HEK293 (cell line): ENCODE results near the gene FNDC3A.

Experiments used
- ZBTB11 ChIP-seq: fragments of 450-650 bp; formaldehyde crosslinking; conservative IDR thresholded peaks from 2 replicates; pipeline ENCODE4 v1.5.1; 2016; ENCODE audit warnings: low read depth, missing biosample characterization, missing genetic modification characterization
- ZNF660 ChIP-seq: fragments of 450-650 bp; IDR thresholded peaks from 2 replicates; pipeline ENCODE4 v1.5.1; 2018; ENCODE audit warnings: missing biosample characterization, mild to moderate bottlenecking, missing genetic modification characterization

- TF ChIP-seq ZNF660 (tag by site-specific recombination) = no peak
- TF ChIP-seq ZBTB11 (tag by site-specific recombination) = no peak
Measured at GRCh38 chr13:49000247-49000646, 24.5 kb downstream of the FNDC3A start.
